Uterus (tissue), 4 donors: Measurements from ENCODE around the gene ING2. TPM values are rescaled to one million over a fixed set of nuclear protein-coding genes. Genes with fewer than 3 reads are reported as not detected.

Source experiments
- DNase-seq, 2 donors: peaks; one replicate each; pipeline ENCODE4 v3.0.0-alpha.2; 2019 to 2020
- H3K27ac ChIP-seq, 2 donors: fragments of 200-600 bp; sonication (generic); 1 replicate in 1 of 2; 2 replicates in 1 of 2; pipeline ENCODE4 v1.5.1; 2016 to 2018
- H3K27me3 ChIP-seq, 2 donors: fragments of 200-600 bp; sonication (generic); one replicate each; pipeline ENCODE4 v1.5.1; 2018 to 2019; ENCODE audit warnings: control low read depth in 1 of 2
- H3K36me3 ChIP-seq, 2 donors: fragments of 200-600 bp; sonication (generic); one replicate each; pipeline ENCODE4 v1.5.1; 2019; ENCODE audit warnings: control low read depth in 1 of 2
- H3K4me1 ChIP-seq, 2 donors: fragments of 200-600 bp; sonication (generic); one replicate each; pipeline ENCODE4 v1.5.1; 2018 to 2019; ENCODE audit warnings: control low read depth in 1 of 2
- H3K4me3 ChIP-seq, 2 donors: fragments of 200-600 bp; sonication (generic); 1 replicate in 1 of 2; 2 replicates in 1 of 2; pipeline ENCODE4 v1.5.1; 2018 to 2019; ENCODE audit warnings: mild to moderate bottlenecking in 1 of 2
- H3K9me3 ChIP-seq, 2 donors: fragments of 200-600 bp; sonication (generic); one replicate each; pipeline ENCODE4 v1.5.1; 2019; ENCODE audit warnings: control low read depth in 1 of 2
- POLR2A ChIP-seq, 2 donors: fragments of 450-650 bp; IDR thresholded peaks; one replicate each; pipeline ENCODE4 v1.6.1; 2016; ENCODE audit warnings: antibody characterized with exemption in 2 of 2, mild to moderate bottlenecking in 1 of 2, moderate library complexity in 1 of 2
- intact Hi-C: fragments of 100-400 bp; cut with DNase I; formaldehyde crosslinking; loops from one replicate; pipeline ENCODE4 v1.15.1; 2023; ENCODE audit warnings: low total_unique reads
- total RNA-seq, 4 donors: library from RNA; depleted of rRNA in 3 of 4; stranded (reverse); fragments of >200 nt in 3 of 4; gene quantifications; one replicate each; pipeline versions ENCODE4 v1.1.0 to v1.2.4, GENCODE V29; 2014 to 2023
- TF ChIP-seq, protein P1 (sequence below), 4 experiments: fragments of 200-600 bp in 2 of 4; fragments of 450-650 bp in 2 of 4; sonication (generic) in 2 of 4; IDR thresholded peaks; one replicate each; pipeline ENCODE4 v1.5.1; 2016 to 2019; ENCODE audit warnings: antibody characterized with exemption in 4 of 4, mild to moderate bottlenecking in 2 of 4, moderate library complexity in 1 of 4
- donor health status: DM: yes; HTN: yes; CAD: no.

Gene ING2
- total RNA-seq, 4 donors from 2014 or later: 3.8 to 16.1 (median 10.0) TPM

DNA sequence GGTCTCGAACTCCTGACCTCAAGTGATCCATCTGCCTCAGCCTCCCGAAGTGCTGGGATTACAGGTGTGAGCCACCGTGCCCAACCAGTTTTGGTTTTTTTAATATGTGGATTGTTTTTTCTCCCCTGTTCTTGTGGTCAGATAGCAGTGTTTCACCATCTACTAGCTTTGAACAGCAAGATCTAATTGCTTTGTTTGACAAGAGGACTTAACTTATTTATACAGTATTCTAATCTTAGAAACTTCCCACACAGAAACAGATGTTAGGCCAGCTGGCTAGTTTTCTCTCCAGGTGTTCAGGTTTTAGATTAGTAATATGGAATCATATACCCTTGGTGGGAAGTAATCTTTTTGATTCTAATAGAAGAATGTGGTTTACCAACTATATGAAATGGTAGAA is 12.9 kb downstream of the ING2 start:
- Histone ChIP-seq H3K9me3 (no peaks in the 10 kb centered on the region), H3K27ac (no peak overlapping the region), H3K4me1 (no peaks in the 10 kb centered on the region), H3K27me3 (no peaks in the 10 kb centered on the region), H3K4me3 (no peak overlapping the region), H3K36me3 (no peaks in the 10 kb centered on the region)
- intact Hi-C loops: no loop called here
- TF ChIP-seq POLR2A (IDR thresholded peaks at IDR 0.05): no peak
- TF ChIP-seq, protein P1, sequence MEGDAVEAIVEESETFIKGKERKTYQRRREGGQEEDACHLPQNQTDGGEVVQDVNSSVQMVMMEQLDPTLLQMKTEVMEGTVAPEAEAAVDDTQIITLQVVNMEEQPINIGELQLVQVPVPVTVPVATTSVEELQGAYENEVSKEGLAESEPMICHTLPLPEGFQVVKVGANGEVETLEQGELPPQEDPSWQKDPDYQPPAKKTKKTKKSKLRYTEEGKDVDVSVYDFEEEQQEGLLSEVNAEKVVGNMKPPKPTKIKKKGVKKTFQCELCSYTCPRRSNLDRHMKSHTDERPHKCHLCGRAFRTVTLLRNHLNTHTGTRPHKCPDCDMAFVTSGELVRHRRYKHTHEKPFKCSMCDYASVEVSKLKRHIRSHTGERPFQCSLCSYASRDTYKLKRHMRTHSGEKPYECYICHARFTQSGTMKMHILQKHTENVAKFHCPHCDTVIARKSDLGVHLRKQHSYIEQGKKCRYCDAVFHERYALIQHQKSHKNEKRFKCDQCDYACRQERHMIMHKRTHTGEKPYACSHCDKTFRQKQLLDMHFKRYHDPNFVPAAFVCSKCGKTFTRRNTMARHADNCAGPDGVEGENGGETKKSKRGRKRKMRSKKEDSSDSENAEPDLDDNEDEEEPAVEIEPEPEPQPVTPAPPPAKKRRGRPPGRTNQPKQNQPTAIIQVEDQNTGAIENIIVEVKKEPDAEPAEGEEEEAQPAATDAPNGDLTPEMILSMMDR (IDR thresholded peaks at IDR 0.05): no peak
- no peak for DNase-seq

DNA sequence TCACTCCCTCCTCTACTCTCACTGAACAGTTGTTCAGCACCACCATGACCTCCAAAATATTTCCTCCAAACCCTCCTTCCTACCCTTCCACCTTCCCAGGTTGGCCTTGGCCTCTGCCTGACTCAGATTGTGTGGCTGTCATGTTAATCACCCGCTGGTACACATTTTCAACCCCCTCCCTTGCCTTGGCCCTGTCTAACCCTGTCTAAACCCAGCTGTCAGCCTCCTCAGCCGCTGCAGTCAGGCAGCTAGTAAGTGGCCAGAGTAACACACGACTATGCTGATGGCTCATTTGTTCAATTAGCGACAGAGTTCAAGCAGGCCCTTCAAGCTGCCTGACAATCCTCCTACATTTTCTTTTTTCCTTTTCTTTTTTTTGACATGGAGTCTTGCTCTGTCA is 18.0 kb downstream of the ING2 start:
- intact Hi-C loops: no loop called here
- TF ChIP-seq, protein P1 (IDR thresholded peaks at IDR 0.05): no peak
- TF ChIP-seq POLR2A (IDR thresholded peaks at IDR 0.05): no peak
- H3K4me1 ChIP-seq: no peaks in the 10 kb centered on the region
- DNase-seq: no peak
- H3K9me3 ChIP-seq: no peaks in the 10 kb centered on the region
- no peaks in the 10 kb centered on the region for H3K36me3 ChIP-seq
- H3K27me3 ChIP-seq: no peaks in the 10 kb centered on the region
- H3K27ac ChIP-seq: no peak overlapping the region
- no peak overlapping the region for H3K4me3 ChIP-seq

DNA sequence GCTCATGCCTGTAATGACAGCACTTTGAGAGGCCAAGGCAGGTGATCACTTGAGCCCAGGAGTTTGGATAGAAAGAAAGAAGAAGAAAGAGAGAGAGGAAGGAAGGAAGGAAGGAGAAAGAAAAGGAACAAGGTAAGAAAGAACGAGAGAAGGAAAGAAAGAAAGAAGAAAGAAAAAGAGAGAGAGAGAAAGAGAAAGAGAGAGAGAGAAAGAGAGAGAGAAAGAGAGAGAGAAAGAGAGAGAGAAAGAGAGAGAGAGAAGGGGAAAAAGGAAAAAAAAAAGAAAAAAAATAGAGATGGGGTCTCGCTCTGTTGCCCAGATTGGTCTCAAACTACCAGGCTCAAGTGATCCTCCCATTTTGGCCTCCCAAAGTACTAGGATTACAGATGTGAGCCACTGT is 22.5 kb downstream of the ING2 start:
- no peaks in the 10 kb centered on the region for H3K27me3 ChIP-seq
- no peaks in the 10 kb centered on the region for H3K36me3 ChIP-seq
- H3K27ac ChIP-seq: no peak overlapping the region
- intact Hi-C loops: no loop called here
- H3K4me3 ChIP-seq: no peak overlapping the region
- TF ChIP-seq, protein P1 (IDR thresholded peaks at IDR 0.05): no peak
- no peak for TF ChIP-seq POLR2A (IDR thresholded peaks at IDR 0.05)
- no peak for DNase-seq
- no peaks in the 10 kb centered on the region for H3K9me3 ChIP-seq
- H3K4me1 ChIP-seq: no peaks in the 10 kb centered on the region

DNA sequence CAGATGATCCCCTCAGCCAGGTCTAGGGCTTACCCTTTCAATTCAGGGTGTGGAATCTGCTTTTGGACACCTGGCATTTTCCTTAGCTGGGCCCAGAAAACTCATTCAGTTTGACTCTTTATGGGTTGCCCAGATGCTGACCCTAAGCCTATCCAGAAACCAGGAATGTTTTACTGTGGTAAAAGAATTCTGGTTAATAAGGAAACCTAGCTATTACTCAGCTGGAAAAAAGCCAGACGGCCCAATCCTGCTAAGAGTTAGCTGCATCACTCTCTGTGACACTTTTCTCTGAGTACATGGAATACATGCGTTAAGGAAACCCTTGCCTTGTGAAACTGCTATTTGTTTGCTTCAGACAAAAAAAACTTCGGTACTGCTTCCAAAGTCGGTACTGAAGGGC is 28.0 kb downstream of the ING2 start:
- no peak for DNase-seq
- no peak overlapping the region for H3K27ac ChIP-seq
- no peaks in the 10 kb centered on the region for H3K27me3 ChIP-seq
- no peak overlapping the region for H3K4me3 ChIP-seq
- H3K36me3 ChIP-seq: no peaks in the 10 kb centered on the region
- H3K4me1 ChIP-seq: no peaks in the 10 kb centered on the region
- no peaks in the 10 kb centered on the region for H3K9me3 ChIP-seq
- no peak for TF ChIP-seq POLR2A (IDR thresholded peaks at IDR 0.05)
- TF ChIP-seq, protein P1 (IDR thresholded peaks at IDR 0.05): no peak
- intact Hi-C loops: no loop called here

DNA sequence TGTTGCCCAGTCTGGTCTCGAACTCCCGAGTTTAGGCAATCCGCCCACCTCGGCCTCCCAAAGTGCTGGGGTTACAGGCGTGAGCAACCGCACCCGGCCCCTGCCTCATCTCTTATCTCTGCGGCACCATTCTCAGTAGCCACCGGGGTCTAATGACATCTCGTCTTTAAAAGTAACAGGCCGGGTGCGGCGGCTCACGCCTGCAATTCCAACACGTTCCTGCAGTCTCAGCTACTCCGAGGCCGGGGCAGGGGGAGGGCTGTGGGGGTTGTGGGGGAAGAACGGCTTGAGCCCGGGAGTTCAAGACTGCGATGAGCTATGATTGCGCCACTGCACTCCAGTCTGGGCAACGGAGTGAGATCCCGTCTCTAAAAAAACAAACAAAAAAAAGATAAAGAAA is 28.8 kb downstream of the ING2 start:
- H3K9me3 ChIP-seq: no peaks in the 10 kb centered on the region
- TF ChIP-seq, protein P1 (IDR thresholded peaks at IDR 0.05): no peak
- no peak for TF ChIP-seq POLR2A (IDR thresholded peaks at IDR 0.05)
- H3K36me3 ChIP-seq: no peaks in the 10 kb centered on the region
- H3K27ac ChIP-seq: no peak overlapping the region
- DNase-seq: no peak
- intact Hi-C loops: no loop called here
- no peaks in the 10 kb centered on the region for H3K4me1 ChIP-seq
- H3K4me3 ChIP-seq: no peak overlapping the region
- H3K27me3 ChIP-seq: no peaks in the 10 kb centered on the region
